IMR-90 (cell line): Measurements from ENCODE around the gene NPHP4.

Experiments used
- BHLHE40 ChIP-seq: fragments of 150-350 bp; IDR thresholded peaks from 2 replicates; pipeline ENCODE4 v1.6.1; 2016; ENCODE audit warnings: mild to moderate bottlenecking, low read depth, low read length
- CEBPB ChIP-seq: IDR thresholded peaks from 2 replicates; pipeline ENCODE4 v1.6.1; 2012; ENCODE audit warnings: low read depth, low read length, improper control_type of control experiment
- CHD1 ChIP-seq: IDR thresholded peaks from 2 replicates; pipeline ENCODE4 v1.6.1; 2012; ENCODE audit warnings: low read depth, low read length, improper control_type of control experiment
- MAFK ChIP-seq: IDR thresholded peaks from 2 replicates; pipeline ENCODE4 v1.6.1; 2012; ENCODE audit warnings: low read depth, low read length, improper control_type of control experiment
- MXI1 ChIP-seq: IDR thresholded peaks from 2 replicates; pipeline ENCODE4 v1.6.1; 2012; ENCODE audit warnings: low read depth, mild to moderate bottlenecking, low read length, moderate library complexity, borderline replicate concordance
- POLR2A ChIP-seq: IDR thresholded peaks from 2 replicates; pipeline ENCODE4 v1.6.1; 2012; ENCODE audit warnings: mild to moderate bottlenecking, low read depth, low read length
- RAD21 ChIP-seq: IDR thresholded peaks from 2 replicates; pipeline ENCODE4 v1.6.1; 2012; ENCODE audit warnings: low read length, improper control_type of control experiment
- RCOR1 ChIP-seq: IDR thresholded peaks from 2 replicates; pipeline ENCODE4 v1.6.1; 2012; ENCODE audit warnings: mild to moderate bottlenecking, low read length, improper control_type of control experiment; ENCODE audit not compliant: insufficient replicate concordance
- RFX5 ChIP-seq: IDR thresholded peaks from 2 replicates; pipeline ENCODE4 v1.8.0; 2012; ENCODE audit warnings: low read depth, mild to moderate bottlenecking, low read length, moderate library complexity
- SMC3 ChIP-seq: fragments of 150-350 bp; IDR thresholded peaks from 2 replicates; pipeline ENCODE4 v1.6.1; 2016; ENCODE audit warnings: low read depth, mild to moderate bottlenecking, antibody characterized with exemption, low read length, moderate library complexity
- TF ChIP-seq, protein P1 (sequence below): conservative IDR thresholded peaks from 2 replicates; pipeline ENCODE4 v1.5.1; 2012; ENCODE audit warnings: mild to moderate bottlenecking, low read depth, low read length, improper control_type of control experiment
- TF ChIP-seq, protein P2 (sequence below): fragments of 150-350 bp; IDR thresholded peaks from 2 replicates; pipeline ENCODE4 v1.6.1; 2016; ENCODE audit warnings: low read depth, mild to moderate bottlenecking, low read length, moderate library complexity, borderline replicate concordance

DNA sequence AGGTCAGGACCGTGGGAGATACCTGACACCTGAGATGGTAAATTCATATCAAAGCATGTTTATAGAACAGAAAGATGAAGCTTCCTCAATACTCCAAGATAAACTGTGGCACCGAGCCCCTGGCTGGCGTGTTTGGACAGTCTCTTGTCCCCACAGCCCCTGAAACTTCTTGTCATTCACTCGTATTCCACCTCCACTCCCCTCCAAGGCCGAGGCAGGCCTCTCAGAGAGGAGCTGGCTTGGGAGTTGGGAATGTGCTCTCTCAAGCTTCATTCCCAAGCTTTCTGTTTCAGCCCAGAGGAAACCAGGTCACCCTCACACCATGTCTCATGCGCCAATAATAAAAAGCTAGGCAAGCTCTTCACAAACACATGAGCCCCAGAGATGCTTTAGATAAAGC, 86.1 kb downstream of the NPHP4 start:
- TF ChIP-seq, protein P1, sequence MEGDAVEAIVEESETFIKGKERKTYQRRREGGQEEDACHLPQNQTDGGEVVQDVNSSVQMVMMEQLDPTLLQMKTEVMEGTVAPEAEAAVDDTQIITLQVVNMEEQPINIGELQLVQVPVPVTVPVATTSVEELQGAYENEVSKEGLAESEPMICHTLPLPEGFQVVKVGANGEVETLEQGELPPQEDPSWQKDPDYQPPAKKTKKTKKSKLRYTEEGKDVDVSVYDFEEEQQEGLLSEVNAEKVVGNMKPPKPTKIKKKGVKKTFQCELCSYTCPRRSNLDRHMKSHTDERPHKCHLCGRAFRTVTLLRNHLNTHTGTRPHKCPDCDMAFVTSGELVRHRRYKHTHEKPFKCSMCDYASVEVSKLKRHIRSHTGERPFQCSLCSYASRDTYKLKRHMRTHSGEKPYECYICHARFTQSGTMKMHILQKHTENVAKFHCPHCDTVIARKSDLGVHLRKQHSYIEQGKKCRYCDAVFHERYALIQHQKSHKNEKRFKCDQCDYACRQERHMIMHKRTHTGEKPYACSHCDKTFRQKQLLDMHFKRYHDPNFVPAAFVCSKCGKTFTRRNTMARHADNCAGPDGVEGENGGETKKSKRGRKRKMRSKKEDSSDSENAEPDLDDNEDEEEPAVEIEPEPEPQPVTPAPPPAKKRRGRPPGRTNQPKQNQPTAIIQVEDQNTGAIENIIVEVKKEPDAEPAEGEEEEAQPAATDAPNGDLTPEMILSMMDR, result no peak
- TF ChIP-seq POLR2A, result no peak
- no peak for TF ChIP-seq CEBPB
- no peak for TF ChIP-seq RCOR1
- TF ChIP-seq, protein P2, sequence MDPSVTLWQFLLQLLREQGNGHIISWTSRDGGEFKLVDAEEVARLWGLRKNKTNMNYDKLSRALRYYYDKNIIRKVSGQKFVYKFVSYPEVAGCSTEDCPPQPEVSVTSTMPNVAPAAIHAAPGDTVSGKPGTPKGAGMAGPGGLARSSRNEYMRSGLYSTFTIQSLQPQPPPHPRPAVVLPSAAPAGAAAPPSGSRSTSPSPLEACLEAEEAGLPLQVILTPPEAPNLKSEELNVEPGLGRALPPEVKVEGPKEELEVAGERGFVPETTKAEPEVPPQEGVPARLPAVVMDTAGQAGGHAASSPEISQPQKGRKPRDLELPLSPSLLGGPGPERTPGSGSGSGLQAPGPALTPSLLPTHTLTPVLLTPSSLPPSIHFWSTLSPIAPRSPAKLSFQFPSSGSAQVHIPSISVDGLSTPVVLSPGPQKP, result no peak
- no peak for TF ChIP-seq CHD1
- TF ChIP-seq BHLHE40, result no peak
- TF ChIP-seq RAD21, result no peak
- TF ChIP-seq RFX5, result no peak
- no peak for TF ChIP-seq SMC3
- TF ChIP-seq MXI1, result no peak
- no peak for TF ChIP-seq MAFK
